Islet of Langerhans (tissue), 1 donor: ENCODE data around the gene RAB3C.

ENCODE experiments used
- FAIRE-seq: peaks from one replicate; lab custom pipeline; 2011; peaks lifted over from hg19 to GRCh38; lab: Jason Lieb, UNC

The RAB3C gene

DNA sequence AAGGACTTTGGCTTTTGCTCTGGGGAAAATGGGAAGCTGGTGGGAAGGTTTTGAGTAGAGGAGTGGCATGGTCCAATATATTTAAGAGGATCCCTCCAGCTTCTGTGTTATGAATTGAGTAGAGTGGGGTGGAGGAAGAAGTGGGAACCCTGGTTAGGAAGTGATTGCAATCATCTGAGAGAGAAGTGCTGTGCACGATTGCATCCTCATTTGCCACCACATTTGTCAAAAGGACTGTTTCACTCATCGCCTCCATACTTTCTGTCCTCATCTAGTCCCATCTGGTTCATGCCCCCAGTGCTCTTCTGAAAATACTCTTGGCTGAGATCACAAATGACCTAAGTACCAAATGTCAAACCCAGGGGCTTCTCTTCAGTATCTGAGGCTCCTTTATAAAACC is 192.1 kb downstream of the RAB3C start:
- FAIRE-seq: no peak

DNA sequence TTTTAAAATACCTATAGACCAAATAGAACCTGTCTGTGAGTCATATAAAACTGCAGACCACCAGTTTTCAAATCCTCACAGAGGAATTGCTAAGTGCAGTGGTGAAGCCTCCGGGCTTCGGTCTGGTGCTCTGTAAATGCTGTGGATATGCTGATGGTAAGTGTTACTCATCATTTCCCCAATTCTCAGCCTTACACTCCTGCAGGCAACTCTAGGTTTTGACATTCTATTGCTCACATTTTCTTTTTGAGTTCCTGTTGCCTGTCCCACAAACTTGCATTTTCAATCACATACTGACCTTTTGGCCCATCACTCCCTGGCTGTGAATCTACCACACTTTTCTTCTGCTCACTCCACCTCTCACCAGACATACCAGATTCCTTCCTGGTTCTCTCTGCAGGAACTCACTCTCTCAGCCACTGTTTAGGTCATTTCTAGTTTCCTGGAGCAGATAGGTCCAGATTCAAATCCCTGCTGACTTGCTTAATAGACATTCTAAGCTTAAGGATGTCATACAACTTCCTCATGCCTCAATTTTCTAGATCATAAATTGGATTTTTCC is 192.9 kb downstream of the RAB3C start:
- no peak for FAIRE-seq

DNA sequence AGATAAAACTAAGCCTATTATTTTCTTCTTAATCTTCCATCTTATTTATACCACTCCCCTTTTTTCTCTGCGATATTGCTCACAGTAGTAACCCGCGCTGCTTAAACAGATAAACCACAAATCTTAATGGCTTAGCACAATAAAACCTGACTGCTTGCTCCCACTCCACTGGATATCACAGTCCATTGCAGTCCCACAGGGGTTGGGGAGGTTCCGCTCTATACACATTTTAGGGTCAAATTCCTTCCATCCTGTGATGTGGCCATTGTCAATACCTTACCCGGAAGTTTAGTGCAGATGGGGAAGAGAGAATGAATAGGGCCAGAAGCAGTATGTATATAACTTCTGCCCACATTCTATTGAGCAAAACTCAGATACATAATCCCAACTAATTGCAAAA is 193.7 kb downstream of the RAB3C start:
- no peak for FAIRE-seq

DNA sequence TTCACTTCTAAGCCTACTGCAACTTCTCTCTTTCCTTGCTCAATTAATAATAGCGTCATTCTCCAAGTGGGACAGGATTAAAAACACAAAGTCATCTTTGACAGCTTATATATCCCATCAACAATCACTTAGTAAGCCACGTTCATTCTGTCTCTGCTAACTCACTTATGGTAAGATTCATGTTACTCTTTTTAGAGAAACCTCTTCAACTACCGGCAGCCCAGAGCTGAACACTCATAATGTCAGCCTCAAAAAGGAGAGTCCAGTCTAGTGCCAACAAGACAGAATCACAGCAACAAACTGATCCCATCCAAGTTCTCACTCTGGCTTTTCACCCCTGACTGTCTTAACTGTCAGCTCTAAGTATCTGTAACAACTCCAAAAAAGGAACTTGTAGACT is 196.0 kb downstream of the RAB3C start:
- FAIRE-seq: no peak

DNA sequence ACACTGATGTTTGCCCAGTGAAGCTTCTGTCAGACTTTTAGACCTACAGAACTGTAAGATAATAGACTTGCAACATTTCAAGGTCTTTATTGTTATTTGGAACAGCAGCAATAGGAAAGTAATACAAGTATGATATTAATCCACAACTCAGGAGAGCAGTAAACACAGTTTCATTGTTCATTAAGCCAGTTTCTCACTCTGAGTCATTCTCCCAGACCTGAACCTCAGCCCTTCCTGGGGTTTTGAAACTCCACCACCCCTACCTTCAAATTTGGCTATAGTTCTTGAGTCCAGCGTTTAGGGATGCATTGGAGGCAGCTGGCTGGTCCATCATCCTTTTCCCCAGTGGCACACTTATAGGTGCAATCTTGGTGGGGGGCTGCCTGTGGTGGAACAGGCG is 203.2 kb downstream of the RAB3C start:
- FAIRE-seq: no peak

DNA sequence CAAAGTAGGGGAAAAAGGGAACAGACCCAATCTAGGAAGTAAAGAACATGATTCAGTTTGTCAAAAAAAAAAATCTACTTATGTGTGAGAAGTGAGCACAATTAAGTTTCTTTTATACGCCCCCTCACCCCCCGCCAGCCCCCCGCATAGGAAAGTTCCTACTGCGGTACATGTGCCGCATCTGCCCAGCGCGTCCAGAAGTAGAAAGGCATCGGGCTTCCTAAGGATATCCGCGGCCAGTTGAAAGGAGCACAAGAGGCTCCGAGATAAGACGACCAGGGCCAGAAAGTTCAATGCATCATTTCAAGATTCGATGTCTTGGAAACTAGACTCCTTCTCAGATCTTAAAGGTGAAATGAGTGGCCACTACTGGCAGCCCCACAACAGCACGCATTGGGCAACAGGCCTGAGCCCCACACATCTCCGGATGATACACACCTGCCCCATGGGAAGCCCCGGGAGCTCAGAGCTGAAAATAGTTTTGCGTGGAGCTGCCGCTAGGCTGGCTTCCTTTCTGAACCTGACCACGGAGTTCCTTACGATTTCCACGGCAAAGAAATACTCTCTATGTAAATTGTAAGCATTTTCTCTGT is 203.9 kb downstream of the RAB3C start:
- FAIRE-seq: no peak

DNA sequence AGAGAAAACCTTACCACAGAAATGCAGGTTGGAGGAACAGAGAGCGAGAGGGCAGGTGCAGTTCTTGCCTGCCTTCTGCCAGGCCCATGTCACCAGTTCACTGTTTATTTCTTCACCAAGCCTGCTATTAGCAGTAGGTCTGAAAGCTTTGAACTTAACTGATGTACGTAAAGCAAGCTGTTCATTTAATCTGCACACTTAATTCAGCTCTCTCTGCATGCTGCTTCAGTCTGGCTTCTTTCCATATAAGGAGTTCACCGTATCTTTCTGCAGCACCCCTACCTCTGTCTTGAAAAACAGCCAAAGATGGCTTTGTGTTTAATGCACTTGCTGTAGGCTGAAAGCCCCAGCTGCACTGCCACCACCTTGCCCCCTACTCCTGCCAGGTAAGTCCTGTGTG is 205.1 kb downstream of the RAB3C start:
- FAIRE-seq: peak; percentile 95

DNA sequence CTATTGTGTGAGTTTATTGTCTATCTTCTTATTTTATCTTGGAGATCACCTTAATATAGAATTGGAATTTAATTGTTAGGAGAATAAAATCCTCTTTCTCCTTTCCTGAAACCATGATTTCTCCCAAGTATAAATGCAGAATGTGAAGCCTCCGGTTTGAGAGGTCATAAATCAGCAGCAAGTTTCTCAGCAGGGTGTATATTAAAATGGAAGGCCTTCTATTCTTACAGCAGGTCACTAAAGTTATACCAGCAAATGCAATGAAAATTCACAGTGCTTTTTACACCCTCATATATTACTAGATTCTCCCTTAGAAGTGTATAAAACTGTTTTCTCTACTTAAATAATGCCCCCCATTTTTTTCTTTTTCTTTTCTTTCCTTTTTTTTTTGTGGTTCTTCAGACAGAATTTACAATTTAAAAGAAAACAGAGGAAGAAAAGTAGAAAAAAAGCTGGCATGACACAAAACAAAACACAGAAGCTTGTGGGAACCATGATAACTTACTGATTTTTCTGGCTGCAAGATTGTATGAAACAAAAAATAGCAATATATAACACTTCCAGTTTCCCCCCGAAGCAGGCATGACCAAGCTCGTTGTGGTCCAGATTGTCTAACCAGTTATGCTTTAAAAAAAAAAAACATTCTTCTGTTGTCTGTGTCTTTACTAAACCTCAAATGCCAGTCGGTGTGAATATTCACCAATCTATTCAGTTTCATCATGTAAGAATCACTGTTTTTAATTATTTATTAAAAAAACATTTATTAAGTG is 211.2 kb downstream of the RAB3C start:
- no peak for FAIRE-seq

DNA sequence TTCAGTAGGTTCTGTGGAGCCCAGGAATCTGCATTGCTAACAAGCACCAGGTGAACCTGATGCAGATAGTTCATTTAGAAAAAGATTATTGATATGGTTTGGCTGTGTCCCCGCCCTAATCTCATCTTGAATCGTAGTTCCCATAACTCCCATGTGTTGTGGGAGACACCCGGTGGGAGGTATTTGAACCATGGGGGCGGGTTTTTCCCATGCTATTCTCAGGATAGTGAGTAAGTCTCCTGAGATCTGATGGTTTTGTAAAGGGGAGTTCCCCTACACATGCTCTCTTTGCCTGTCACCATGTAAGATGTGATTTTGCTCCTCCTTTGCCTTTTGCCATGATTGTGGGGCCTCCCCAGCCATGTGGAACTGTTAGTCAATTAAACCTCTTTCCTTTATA is 212.0 kb downstream of the RAB3C start:
- no peak for FAIRE-seq

DNA sequence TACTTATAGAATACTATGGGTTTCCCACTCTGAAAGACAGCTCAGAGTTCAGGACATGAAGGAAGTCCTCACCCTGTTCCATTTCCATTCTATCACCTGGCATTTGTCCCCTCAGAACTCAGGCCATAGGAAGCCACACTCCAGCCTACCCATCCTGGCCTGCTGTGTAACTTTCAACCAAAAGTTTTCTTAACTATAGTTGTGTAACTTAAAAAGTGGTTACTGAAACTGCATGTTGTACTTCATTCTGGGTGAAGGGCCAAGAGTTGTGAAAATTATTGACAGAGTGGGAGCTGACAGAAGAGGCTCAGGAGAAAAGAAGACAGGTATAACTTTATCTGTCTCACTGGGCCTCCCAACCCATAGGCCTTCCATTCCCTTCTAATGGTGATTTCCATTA is 212.5 kb downstream of the RAB3C start:
- FAIRE-seq: no peak

DNA sequence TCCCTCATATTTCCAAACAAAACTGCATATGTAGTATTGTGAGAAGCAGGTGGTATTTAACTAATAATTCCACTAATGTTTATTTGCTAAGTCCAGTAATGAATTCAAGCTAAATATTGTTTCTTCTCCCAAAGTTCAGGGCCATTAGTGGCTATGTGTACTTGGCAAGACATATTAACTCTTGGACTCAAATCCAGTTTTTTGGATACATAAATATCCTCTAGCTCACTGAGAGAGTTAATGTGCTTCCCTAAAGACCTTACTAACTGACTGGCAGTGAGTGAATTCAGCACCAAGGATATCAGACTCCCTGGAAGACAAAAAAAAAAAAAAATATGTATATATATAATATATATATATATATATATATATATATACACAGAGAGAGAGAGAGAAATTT is 214.1 kb downstream of the RAB3C start:
- no peak for FAIRE-seq

DNA sequence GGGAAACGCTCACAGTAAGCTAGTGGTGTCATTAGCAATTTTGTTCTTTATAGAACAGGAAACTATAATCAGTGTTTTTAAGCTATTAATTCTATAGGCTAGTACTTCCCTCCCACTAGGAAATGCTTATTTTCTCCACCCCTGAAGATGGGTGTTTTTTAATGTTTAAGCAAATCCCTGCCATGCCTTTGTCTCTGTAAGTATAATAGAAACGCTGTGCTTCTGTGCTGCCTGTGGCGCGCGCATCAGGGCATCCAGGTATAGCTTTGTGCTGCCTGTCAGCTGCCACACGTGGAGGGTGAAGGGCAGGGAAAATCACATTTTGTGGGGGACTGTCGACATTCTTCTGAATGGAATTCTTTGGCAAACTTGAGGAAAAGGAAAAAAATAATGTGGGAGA is 217.5 kb downstream of the RAB3C start:
- FAIRE-seq: no peak

DNA sequence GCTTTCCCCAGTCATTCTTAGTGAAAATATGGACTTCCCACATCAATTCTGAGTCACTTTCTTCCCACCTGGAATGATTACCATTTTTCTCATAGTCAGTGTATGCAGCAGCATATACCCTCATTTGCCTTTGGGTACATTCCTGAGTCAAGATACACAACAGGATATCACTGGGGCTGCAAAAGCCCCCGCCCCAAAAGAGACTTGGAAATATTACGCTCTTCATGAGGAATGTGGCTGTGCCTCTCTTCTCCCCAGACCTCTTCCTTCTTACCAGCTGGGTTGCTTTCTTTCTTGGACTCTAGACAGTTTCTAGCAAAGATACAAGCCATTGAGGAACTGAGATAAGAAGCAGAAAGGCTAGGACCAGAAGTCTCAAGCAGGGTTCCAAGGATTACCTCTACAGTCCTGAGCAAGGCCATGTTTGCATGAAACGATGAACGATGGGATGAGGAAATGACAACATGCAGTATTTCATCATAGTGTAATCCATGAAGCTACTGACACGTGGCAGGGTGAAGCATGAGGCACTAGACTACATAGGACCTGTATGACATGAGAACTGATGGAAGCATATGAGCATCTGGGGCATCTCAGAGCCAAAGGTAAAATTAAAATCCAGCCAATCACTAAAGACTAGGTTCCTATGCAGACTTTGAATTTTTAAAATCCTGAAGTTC is 218.1 kb downstream of the RAB3C start:
- FAIRE-seq: no peak

DNA sequence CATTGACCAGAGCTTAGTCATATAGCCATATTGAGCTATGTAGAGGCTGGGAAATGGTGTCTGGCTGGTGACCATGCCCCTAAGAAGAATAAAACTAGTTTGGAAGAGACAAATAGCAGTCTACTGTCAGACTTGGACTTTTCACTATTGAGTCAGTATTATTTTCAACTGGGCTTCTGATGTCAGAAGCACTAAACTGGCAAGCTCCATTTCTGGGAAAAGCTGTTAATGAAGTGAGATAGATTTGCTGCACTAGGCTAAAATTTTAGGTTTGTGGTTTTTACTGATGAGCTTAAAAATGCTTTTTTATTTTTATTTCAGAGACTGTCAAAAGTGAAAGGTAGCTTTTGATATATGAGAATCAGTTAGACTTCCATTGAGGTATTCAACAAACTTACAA is 220.2 kb downstream of the RAB3C start:
- peak; percentile 9 for FAIRE-seq

DNA sequence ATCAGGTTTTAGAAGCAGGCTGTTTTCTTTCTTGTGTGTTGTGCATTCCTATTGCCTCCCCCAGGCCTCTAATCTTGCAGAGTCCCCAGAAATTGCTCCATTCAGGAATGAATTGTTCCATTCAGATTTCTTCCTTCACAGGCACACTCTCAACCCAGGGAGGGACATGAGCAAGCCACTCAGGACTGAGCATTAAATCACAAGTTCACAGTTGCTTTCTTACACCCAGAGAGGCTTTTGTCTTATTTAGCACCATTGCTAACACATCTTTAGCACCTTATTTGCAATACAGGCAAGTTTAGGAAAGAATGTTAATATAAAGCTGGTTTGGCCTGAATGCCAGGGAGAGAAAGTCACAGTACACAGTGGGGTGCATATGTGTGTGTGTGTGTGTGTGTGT is 221.4 kb downstream of the RAB3C start:
- no peak for FAIRE-seq

DNA sequence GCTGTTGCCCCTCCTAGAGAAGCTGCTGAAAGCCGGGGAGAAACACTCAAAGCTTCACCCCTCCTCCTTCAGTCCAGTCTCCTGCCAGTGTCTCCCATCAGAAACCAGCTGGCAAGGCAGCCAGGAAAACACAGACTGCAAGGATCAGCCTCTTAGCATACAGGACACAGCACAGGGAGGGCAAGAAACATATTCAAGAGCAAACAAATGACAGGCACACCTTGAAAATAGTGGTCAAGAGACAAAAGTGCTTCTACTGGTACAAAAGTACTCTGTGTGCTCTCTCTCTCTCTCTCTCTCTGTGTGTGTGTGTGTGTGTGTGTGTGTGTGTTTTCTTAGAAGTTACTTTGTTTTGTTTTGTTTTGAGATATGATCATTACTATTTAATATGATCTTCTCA is 227.2 kb downstream of the RAB3C start:
- no peak for FAIRE-seq

DNA sequence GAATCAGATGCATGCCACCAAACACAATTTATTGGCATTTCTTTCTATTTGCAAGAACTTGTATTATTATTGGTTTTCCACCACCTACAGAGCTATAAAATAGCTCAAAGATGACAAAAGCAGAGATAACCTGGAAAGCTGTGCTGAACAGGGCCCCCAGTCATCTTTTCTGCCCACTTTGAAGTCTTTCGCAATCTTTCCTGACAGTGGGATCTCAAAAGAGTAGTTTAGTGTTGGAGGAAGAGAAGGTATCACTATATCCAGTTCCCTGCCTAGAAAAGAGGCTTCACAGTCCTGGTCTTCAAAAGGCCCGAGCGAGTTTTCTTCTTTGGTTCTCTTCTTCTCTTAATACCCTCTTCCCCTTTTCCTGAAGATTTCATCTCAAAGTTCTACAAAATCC is 231.0 kb downstream of the RAB3C start:
- FAIRE-seq: no peak

DNA sequence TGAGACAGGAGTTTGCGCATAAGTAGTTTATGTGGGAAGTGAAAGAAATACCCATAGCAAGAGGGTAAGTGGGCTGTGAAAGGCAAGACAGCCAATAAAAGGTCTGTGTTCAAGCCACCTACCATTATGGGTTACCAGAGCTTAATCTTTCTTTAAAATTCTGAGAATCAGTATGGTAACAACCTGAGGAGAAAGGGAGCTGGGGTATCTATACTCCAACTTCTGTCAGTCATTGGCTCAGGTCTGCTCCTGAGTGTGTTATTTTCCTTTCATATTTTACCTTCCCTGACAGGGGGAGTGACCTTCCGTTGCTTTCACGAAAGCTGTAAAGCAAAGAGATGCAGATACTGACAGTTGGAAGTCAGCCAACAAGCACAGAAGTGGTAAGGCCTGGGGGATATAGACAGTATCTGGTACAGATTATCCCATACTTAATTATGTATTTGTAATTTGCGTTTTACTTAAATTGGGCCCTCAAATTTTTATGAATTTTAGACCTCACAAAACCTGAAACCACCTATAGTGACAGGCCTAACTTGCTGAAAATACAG is 233.4 kb downstream of the RAB3C start:
- no peak for FAIRE-seq

DNA sequence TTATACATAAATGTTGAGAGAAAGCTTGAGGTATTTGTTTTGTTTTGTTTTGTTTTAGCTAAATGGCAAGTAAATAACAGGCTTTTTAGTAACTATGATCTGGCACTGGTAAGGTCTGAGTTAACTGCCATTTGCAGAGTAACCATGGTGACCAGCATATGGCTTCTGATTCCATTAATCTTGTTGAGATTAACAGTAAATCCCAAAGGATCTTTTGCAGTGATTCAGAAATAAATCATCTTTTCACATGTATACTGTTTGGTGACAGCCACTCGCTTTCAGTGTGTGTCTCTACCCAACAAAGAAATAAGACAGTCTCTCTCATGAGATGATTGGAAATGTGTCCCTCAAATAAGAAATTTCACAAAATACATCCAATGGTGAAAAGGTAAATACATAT is 235.6 kb downstream of the RAB3C start:
- peak; percentile 9 for FAIRE-seq

DNA sequence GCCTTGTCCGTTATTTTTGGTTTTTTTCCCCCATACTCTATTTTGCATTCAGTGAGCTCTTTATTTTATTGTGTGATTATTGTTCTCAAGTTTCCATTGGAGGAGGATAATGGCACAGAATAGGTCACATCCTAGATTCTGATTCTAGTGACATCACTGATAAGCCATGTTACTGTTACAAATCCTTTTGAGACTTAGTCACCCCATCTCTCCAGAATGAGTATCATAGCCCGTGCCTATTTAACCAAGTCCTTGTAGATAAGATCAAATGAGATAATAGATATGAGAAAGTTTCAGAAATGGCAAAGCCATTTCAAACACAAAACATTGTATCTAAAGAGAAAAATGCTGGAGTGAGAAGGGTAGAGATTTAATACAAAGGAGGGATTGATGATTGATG is 242.6 kb downstream of the RAB3C start:
- FAIRE-seq: no peak

DNA sequence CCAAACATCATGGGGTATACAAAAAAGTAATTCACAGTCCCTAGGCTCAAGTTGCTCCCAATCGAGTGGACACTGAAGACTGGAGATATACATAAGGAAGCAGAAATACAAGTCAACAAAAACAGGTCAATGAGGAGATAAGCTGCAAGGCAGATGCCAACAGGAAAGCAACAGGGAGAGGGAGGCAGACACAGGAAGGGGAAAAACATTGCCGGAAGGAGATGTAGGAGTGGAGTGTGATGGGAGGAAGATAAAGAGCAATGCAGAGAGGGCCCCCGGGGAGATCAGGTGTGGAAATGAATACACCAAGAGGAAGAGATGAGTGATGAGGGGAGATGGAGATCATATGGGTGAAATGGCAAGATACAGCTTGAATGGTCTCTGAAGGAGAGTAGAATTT is 243.0 kb downstream of the RAB3C start:
- no peak for FAIRE-seq

DNA sequence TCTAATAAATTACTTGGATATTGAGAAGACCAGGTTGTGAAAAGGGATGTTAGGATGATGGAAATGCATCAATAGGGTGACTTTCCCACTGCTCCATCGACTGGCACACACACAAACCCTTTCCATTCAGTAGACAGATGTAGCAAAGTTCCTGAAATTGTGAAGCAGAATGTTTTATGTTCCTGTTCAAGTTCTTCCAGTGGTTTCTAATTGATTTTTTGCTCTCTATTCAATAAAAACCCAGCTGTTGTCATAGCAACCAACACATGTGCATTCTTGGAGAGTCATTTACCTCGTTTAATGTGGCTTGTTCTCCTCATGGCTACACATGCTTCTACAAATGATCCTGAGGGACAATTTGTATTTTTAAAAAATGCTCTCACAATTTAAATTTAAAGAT is 244.6 kb downstream of the RAB3C start:
- FAIRE-seq: no peak

DNA sequence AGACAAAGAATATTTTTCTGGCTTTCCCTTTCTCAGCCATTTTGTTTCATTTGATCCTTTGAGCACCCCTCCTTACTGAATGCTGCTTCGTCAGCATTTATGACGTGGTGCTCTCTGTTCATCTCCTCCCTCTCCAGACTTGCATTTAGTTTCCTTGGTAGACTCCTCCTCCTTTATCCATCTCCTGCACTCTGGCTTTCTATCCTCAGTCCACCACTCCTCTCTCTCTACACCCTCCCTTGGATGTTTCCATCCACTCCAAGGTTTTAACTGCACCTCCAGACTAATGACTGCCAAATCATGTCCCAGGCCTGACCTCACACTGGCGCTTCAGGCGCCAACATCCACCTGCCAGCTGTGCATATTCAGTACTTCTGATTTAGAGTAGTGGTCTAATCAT is 245.4 kb downstream of the RAB3C start:
- no peak for FAIRE-seq
